ENCODE results near the gene OR11G2. TPM values are rescaled to one million over a fixed set of nuclear protein-coding genes. Genes with fewer than 3 reads are reported as not detected.

The OR11G2 gene
- polyA plus RNA-seq, 1 of the 3 experiments (the other 2 are of a cell fraction) = not detected

DNA sequence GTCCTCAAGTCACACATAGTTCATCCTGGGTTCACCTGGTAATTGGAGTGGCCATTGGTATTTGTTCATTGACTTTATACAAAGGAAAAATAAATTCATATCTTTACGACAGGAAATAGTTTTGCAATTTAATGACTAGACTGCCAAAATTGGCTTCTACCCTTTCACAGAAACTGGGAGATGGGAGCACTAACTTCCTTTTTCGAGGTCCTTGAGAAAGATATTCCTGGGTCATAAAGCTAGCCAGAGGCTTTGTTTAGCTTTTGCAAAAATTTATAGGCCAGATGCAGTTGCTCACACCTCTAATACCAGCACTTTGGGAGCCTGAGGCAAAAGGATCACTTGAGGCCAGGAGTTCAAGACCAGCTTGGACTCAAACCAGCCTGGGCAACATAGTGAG is 10.2 kb upstream of the OR11G2 start:
- Histone ChIP-seq H4K20me1 (ENCODE audit: insufficient read depth) (no peaks in the 10 kb centered on the region), H3K9ac (no peak overlapping the region), H3K4me1 (ENCODE audit: control insufficient read depth in 1 of 2, insufficient read depth in 2 of 2, low read depth in 1 of 2, low read length in 1 of 2) (no peaks in the 10 kb centered on the region; a peak in 1 of 4 replicates), H3F3A (replicated peaks; ENCODE audit: insufficient read depth) (peaks cover 22% of the 10 kb centered on the region), H3K36me3 (replicated peaks in 1 of 2; ENCODE audit: control insufficient read depth in 1 of 2, insufficient read depth in 2 of 2, low read length in 1 of 2) (no peaks in the 10 kb centered on the region), H3K9me2 (no peaks in the 10 kb centered on the region), H3K27me3 (ENCODE audit: insufficient read depth) (no peaks in the 10 kb centered on the region), H3K4me2 (no peak overlapping the region), H3K79me2 (ENCODE audit: insufficient read depth) (no peaks in the 10 kb centered on the region), H2AFZ (ENCODE audit: low read depth) (no peak overlapping the region), H3K9me3 (no peaks in the 10 kb centered on the region), H3K27ac (ENCODE audit: low read depth in 2 of 2, low read length in 1 of 2) (no peak overlapping the region), H3K4me3 (ENCODE audit: low read depth in 2 of 2, low read length in 1 of 2) (no peak overlapping the region)
- TF ChIP-seq, protein P1, sequence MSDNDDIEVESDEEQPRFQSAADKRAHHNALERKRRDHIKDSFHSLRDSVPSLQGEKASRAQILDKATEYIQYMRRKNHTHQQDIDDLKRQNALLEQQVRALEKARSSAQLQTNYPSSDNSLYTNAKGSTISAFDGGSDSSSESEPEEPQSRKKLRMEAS (IDR thresholded peaks at IDR 0.05; ENCODE audit: low read depth) = no peak
- TF ChIP-seq NFIC (IDR thresholded peaks at IDR 0.05; ENCODE audit: borderline replicate concordance) = no peak
- no peak for TF ChIP-seq ELF1 (IDR thresholded peaks at IDR 0.05)
- TF ChIP-seq, protein P2, sequence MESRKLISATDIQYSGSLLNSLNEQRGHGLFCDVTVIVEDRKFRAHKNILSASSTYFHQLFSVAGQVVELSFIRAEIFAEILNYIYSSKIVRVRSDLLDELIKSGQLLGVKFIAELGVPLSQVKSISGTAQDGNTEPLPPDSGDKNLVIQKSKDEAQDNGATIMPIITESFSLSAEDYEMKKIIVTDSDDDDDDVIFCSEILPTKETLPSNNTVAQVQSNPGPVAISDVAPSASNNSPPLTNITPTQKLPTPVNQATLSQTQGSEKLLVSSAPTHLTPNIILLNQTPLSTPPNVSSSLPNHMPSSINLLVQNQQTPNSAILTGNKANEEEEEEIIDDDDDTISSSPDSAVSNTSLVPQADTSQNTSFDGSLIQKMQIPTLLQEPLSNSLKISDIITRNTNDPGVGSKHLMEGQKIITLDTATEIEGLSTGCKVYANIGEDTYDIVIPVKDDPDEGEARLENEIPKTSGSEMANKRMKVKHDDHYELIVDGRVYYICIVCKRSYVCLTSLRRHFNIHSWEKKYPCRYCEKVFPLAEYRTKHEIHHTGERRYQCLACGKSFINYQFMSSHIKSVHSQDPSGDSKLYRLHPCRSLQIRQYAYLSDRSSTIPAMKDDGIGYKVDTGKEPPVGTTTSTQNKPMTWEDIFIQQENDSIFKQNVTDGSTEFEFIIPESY (IDR thresholded peaks at IDR 0.05; ENCODE audit: borderline replicate concordance, low read depth) = no peak
- no peak for TF ChIP-seq NRF1 (IDR thresholded peaks at IDR 0.05; ENCODE audit: low read depth, low read length)
- no peak for TF ChIP-seq EZH2phosphoT487 (IDR thresholded peaks at IDR 0.05; ENCODE audit: borderline replicate concordance, low read depth)
- TF ChIP-seq, protein P3, sequence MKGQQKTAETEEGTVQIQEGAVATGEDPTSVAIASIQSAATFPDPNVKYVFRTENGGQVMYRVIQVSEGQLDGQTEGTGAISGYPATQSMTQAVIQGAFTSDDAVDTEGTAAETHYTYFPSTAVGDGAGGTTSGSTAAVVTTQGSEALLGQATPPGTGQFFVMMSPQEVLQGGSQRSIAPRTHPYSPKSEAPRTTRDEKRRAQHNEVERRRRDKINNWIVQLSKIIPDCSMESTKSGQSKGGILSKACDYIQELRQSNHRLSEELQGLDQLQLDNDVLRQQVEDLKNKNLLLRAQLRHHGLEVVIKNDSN (IDR thresholded peaks at IDR 0.05; ENCODE audit: borderline replicate concordance, low read depth) = no peak
- no peak for DNase-seq
- ChIA-PET CTCF (no interaction called here), POLR2A (no interaction called here)
- 27% methylated on average over 2 of the region's 2 CpGs for WGBS (ENCODE audit: low lambda C conversion rate)

DNA sequence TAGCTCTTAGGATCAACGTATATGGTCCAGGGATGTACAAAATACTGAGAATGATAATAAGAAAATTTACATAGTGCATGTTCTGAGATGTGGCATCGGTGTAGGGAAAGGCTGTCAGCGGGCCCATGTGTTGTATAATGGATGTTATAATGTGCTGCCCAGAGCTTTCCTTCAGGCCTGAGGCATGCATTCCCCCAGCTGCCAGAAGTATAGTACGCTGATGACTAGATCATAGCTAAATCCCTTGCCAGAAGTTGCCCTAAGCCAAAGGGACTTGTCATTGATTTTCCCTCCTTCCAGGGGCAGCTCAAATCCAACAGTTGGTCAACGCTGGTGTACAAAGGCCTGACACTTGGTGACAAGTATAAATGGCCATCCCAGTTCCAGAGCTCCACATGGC is 6.5 kb upstream of the OR11G2 start:
- Histone ChIP-seq H3K79me2 (ENCODE audit: insufficient read depth) (no peaks in the 10 kb centered on the region), H3F3A (replicated peaks; ENCODE audit: insufficient read depth) (peaks cover 19% of the 10 kb centered on the region), H3K9ac (no peak overlapping the region), H2AFZ (ENCODE audit: low read depth) (no peak overlapping the region), H3K4me2 (no peak overlapping the region), H3K9me2 (no peaks in the 10 kb centered on the region), H3K27me3 (ENCODE audit: insufficient read depth) (no peaks in the 10 kb centered on the region), H3K4me3 (ENCODE audit: low read depth in 2 of 2, low read length in 1 of 2) (no peak overlapping the region), H3K36me3 (replicated peaks in 1 of 2; ENCODE audit: control insufficient read depth in 1 of 2, insufficient read depth in 2 of 2, low read length in 1 of 2) (no peaks in the 10 kb centered on the region), H3K9me3 (no peaks in the 10 kb centered on the region), H3K4me1 (ENCODE audit: control insufficient read depth in 1 of 2, insufficient read depth in 2 of 2, low read depth in 1 of 2, low read length in 1 of 2) (no peaks in the 10 kb centered on the region), H4K20me1 (ENCODE audit: insufficient read depth) (no peaks in the 10 kb centered on the region), H3K27ac (ENCODE audit: low read depth in 2 of 2, low read length in 1 of 2) (no peak overlapping the region)
- CTCF ChIA-PET = interaction anchor here (1.0 kb wide), 1 partner anchor 17 kb away, joined by 4 read pairs; no protein-coding TSS in a partner anchor
- TF ChIP-seq, protein P3 (IDR thresholded peaks at IDR 0.05; ENCODE audit: borderline replicate concordance, low read depth) = no peak
- TF ChIP-seq TCF12 (IDR thresholded peaks at IDR 0.05) = no peak
- no peak for TF ChIP-seq NFIC (IDR thresholded peaks at IDR 0.05; ENCODE audit: borderline replicate concordance)
- TF ChIP-seq EZH2phosphoT487 (IDR thresholded peaks at IDR 0.05; ENCODE audit: borderline replicate concordance, low read depth) = no peak
- TF ChIP-seq GABPA (IDR thresholded peaks at IDR 0.05; ENCODE audit: low read depth) = no peak
- no peak for TF ChIP-seq SMC3 (IDR thresholded peaks at IDR 0.05; ENCODE audit: low read depth, low read length)
- no peak for TF ChIP-seq TAF1 (IDR thresholded peaks at IDR 0.05; ENCODE audit: borderline replicate concordance, low read depth, low read length)
- TF ChIP-seq, protein P4, sequence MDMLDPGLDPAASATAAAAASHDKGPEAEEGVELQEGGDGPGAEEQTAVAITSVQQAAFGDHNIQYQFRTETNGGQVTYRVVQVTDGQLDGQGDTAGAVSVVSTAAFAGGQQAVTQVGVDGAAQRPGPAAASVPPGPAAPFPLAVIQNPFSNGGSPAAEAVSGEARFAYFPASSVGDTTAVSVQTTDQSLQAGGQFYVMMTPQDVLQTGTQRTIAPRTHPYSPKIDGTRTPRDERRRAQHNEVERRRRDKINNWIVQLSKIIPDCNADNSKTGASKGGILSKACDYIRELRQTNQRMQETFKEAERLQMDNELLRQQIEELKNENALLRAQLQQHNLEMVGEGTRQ (IDR thresholded peaks at IDR 0.05; ENCODE audit: borderline replicate concordance, low read depth, low read length) = no peak
- TF ChIP-seq, protein P5, sequence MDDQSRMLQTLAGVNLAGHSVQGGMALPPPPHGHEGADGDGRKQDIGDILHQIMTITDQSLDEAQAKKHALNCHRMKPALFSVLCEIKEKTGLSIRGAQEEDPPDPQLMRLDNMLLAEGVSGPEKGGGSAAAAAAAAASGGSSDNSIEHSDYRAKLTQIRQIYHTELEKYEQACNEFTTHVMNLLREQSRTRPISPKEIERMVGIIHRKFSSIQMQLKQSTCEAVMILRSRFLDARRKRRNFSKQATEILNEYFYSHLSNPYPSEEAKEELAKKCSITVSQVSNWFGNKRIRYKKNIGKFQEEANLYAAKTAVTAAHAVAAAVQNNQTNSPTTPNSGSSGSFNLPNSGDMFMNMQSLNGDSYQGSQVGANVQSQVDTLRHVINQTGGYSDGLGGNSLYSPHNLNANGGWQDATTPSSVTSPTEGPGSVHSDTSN (IDR thresholded peaks at IDR 0.05) = no peak
- TF ChIP-seq MXI1 (IDR thresholded peaks at IDR 0.05; ENCODE audit: low read depth, low read length) = no peak
- POLR2A ChIA-PET = no interaction called here
- 37% methylated on average over 5 of the region's 5 CpGs for WGBS (ENCODE audit: low lambda C conversion rate)
- DNase-seq = no peak

Data from SK-N-SH (cell line).